Activated T-cell treated with anti-CD3 and anti-CD28 coated beads for 4 hours (primary cell): Measurements from ENCODE around the gene PRELID3B.
"Not testable (repeated sequence)": the region's sequence is repeated elsewhere in the genome, so short reads cannot be mapped to it uniquely, and the experiment has no call there.

Source experiments
- DNase-seq: peaks from one replicate; pipeline ENCODE4 v3.0.0-alpha.2; 2020

Gene PRELID3B

GRCh38 chr20:59047938-59048680 is 5.5 kb upstream of the PRELID3B start:
- DNase-seq, result no peak

- DNase-seq, result no peak
Measured at GRCh38 chr20:59046862-59047261, 4.3 kb upstream of the PRELID3B start.

DNA sequence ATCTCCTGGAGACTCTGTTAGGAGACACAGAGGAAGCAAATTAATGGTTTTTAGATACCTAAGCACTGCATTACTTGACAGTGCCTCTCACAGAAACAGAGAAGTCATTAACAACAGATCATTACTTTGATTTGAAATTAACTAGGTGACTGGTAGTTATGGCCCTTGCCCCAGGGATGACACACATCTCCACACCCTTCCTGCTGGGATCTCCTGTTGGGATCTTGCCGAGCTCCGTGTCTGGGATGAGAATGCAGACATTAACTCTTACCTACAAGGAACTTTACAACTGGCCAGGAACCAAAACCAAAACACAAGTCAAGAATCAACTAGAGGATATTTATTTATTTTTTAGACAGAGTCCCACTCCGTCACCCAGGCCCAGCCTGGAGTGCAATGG is 2.2 kb upstream of the PRELID3B start:
- DNase-seq, result no peak

DNA sequence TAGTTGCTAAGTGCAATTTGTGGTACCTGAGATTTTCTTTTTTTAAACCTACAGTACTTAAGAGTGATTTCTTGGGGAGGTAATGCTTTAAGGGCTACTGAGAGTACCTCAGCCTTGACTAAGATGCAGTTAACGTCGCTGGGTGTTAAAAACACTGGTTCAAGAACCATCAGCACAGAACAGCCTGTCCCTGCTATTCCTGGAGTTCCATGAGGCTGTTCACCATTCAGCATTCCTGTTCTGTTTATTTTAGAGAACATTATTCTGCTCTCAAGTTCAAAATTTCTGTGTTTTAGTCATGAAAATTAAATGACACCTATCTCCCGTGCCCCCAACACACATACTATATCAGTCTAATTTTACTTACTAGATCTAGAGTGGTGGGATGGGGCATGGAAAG is 1.7 kb upstream of the PRELID3B start:
- DNase-seq, result no peak

GRCh38 chr20:59043698-59044097 is 1.1 kb upstream of the PRELID3B start:
- DNase-seq, result no peak

GRCh38 chr20:59042796-59043631 is 428 bp upstream of the PRELID3B start:
- DNase-seq, result peak; percentile 90

DNA sequence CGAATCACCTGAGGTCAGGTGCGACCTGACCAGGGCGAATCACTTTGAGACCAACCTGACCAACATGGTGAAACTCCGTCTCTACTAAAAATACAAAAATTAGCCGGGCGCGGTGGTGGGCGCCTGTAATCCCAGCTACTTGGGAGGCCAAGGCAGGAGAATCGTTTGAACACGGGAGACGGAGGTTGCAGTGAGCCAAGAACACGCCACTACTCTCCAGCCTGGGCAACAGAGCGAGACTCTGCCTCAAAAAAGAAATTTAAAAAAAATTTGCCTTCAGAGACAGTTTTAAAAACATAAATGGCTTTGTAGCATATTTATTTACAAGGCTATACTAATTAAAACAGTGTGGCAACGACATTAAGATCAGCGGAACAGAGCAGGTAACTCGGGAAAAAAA is 1.1 kb downstream of the PRELID3B start:
- not testable (repeated sequence) for DNase-seq

GRCh38 chr20:59040667-59041066 is 1.9 kb downstream of the PRELID3B start:
- DNase-seq, result no peak

DNA sequence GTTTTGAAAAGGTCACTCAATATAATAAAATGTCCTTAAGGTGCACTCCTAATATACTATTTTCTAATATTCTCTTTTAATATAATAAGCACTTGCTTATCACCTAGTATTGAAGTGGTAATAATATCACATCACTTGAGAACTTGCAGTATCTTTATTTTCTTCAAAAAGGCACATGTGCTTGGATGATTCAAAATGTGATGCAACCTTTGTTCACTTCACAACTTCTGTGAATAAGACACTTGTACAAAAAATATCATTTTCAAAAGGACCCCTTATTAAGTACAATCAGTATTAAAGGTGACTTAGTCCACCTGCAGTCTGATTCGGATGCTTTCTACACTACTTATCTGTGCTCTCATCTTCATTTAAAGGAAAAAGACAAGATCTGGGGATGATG is 3.4 kb downstream of the PRELID3B start:
- DNase-seq, result no peak

DNA sequence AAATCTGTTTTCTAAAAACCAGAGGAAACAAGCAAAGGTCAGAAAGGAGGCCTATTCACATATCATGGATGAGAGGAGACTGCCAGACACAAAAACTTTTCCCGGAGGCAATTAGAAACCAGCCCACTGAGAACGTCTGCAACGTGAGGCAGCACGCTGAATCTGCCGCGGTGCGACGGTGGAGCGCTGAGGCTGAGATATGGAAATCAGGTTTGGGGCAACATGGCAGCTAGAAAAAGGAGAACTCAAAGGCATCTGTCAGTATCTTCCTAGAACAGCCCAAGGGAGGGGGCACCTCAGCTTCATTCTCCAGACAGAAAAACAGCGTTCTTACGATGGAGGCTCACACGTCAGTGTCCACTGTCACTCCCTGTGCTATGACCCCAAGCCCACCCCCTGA is 5.2 kb downstream of the PRELID3B start:
- no peak for DNase-seq

- DNase-seq, result no peak
Measured at GRCh38 chr20:59035381-59035780, 7.2 kb downstream of the PRELID3B start.

DNA sequence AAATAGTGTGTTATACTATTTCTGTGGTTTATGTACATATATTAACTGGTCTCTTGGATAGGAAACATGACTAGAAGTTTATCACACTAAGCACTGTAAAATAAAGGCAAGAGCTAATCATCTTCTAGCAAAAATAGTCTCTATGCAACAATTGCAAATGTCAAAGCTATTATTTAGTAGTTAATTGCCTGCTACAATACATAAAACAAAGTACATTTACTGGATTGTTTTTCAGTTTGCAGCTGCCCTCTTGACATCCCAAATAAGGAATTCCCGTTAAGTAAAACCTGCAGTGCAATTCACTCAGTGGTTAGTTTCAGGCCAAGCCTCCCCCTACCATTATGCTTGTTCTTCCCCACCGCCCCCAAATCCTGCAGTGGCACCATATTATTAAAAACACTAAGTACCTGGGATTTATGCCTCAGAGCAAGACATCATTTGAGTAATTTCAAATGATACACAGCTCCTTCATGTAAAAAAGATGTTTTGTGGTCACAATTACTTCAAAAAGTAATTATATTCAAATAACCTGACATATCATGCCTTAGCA is 8.9 kb downstream of the PRELID3B start:
- no peak for DNase-seq

DNA sequence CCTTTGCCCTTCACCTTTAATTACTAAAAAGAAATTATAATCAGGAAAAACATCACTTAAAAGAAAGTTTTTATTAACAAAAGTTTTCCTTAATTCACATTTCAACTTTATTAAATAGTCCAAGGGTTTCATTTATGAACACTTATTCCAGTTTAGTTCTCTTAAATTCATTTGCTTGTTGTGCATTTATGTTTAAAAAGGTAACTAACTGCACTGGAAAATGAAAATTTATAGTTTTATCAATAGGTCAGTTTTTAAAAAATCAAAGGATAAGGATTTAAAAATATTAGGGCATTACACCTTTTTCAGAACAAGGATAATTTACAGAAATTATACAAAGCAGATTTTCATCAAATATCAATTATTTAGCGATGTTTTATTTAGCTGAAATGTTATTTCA is 9.5 kb downstream of the PRELID3B start:
- no peak for DNase-seq

GRCh38 chr20:59032713-59033059 is 9.9 kb downstream of the PRELID3B start:
- DNase-seq, result no peak

GRCh38 chr20:59032023-59032712 is 10.4 kb downstream of the PRELID3B start, which contains the start of gene ATP5F1E:
Gene ATP5F1E, minus strand, starts transcription at chr20:59032335. Its CDS starts 84 bp downstream, at chr20:59032251.
- DNase-seq, result peak; percentile 94

GRCh38 chr20:59031564-59032022 is 11.0 kb downstream of the PRELID3B start:
- no peak for DNase-seq

DNA sequence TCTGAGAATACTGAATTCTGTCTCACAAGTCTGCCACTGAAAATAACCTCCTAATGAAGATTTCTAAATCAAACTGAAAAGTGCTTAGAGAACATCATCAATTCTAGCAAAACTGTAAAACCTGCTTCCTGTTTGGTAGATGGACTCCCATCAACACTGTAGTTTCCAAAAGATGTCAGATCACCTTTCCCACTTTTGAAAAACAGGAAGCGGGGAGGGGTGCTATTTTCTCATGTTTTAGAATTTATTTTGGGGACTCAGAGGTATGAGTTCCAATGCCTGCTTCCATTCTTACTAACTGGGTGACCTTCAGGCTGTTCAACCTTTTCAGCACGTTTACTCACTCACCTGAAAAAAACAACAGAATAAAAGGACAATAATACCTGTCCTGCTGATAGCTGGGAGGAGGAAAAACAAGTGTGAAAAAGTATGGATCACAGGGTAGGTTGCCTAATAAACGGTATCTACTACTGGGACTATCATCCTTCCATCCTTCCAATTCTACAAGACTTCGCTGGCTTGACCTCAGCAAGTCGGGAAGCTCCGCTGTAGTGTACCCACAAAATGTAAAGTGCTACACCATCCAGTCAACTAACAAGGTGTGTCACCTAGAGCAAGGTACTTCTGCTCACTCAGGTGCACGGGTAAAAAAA is 11.5 kb downstream of the PRELID3B start:
- no peak for DNase-seq

- no peak for DNase-seq
Measured at GRCh38 chr20:59028812-59029211, 13.8 kb downstream of the PRELID3B start.

- DNase-seq, result no peak
Measured at GRCh38 chr20:59027741-59028320, 14.8 kb downstream of the PRELID3B start.

GRCh38 chr20:59026904-59027740 is 15.5 kb downstream of the PRELID3B start:
- no peak for DNase-seq

- DNase-seq, result no peak
Measured at GRCh38 chr20:59025511-59025910, 17.1 kb downstream of the PRELID3B start.
